GM10266 (cell line): ENCODE results near the gene TTC12.

Experiments used
- DNase-seq: peaks from one replicate; pipeline ENCODE4 v3.0.0; 2012; ENCODE audit errors: extremely low spot score
- TF ChIP-seq, protein P1 (sequence below): IDR thresholded peaks from 2 replicates; pipeline ENCODE4 v1.5.1; 2012; ENCODE audit warnings: mild to moderate bottlenecking, low read depth; ENCODE audit not compliant: control insufficient read depth, insufficient read depth; ENCODE audit errors: missing control alignments

Gene TTC12

GRCh38 chr11:113272281-113272680, 42.1 kb upstream of the TTC12 start:
- no peak for DNase-seq
- TF ChIP-seq, protein P1, sequence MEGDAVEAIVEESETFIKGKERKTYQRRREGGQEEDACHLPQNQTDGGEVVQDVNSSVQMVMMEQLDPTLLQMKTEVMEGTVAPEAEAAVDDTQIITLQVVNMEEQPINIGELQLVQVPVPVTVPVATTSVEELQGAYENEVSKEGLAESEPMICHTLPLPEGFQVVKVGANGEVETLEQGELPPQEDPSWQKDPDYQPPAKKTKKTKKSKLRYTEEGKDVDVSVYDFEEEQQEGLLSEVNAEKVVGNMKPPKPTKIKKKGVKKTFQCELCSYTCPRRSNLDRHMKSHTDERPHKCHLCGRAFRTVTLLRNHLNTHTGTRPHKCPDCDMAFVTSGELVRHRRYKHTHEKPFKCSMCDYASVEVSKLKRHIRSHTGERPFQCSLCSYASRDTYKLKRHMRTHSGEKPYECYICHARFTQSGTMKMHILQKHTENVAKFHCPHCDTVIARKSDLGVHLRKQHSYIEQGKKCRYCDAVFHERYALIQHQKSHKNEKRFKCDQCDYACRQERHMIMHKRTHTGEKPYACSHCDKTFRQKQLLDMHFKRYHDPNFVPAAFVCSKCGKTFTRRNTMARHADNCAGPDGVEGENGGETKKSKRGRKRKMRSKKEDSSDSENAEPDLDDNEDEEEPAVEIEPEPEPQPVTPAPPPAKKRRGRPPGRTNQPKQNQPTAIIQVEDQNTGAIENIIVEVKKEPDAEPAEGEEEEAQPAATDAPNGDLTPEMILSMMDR: no peak

GRCh38 chr11:113272927-113273615, 41.3 kb upstream of the TTC12 start:
- TF ChIP-seq, protein P1: no peak

DNA sequence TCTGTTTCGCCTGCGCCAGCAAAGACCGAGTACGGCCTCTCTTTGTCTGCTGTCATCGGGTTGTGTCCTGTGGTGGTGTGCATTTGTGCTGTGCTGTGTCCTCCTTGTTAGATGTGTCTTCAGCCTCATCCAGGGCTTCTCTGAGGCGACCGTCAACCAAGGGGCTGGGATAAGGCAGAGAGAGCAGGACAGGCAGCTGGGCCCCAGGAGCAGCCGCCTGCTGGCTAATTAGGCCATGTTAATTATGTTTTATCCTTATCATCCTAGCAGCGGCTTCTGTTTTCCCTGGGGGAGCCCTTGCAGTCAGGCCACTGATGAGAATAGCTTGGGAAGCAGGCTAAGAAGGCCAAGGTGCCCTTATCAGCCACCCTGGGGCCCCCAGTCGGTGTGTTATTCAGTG, 40.7 kb upstream of the TTC12 start:
- no peak for DNase-seq
- TF ChIP-seq, protein P1: no peak

More at GRCh38 chr11:113272927-113273615, 41.3 kb upstream of the TTC12 start:
- no peak for DNase-seq

DNA sequence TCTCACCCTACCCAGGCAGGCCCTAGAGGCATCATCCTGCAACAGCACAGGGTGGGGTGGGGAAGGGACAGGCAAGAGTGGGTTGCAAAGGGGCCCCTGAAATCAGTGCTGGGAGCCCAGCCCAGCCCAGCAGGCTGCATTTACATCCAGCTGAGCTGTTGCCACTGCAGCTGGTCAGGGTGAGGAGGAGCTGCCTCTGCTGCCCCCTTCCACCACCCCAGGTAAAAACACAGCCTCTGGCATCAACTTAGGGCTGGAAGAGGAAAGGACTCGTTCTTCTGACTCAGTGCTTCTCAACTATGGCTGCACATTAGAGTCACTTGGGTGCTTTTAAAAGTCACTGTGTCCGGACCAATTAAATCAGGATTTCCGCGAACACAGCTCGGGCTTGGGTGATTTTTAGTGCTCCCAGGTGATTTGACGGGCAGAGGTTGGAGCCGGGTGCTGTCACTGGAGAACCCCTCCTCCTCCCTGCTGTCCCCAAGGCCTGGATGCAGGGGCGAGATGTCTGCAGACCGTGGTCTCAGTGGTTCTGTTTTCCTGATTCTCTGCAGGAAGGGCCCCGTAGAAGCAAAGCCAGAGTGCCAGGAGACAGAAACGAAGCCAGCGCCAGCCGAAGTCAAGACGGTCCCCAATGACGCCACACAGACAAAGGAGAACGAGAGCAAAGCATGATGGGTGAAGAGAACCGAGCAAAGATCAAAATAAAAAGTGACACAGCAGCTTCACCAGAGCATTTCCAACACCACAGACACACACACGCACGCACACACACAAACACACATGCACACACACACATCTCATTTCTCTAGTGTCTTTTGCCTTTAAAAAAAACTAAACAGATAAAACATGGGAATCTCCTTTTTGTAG, 39.4 kb upstream of the TTC12 start:
- DNase-seq: no peak
- TF ChIP-seq, protein P1: no peak

GRCh38 chr11:113275602-113276001, 38.8 kb upstream of the TTC12 start:
- no peak for DNase-seq
- TF ChIP-seq, protein P1: no peak

DNA sequence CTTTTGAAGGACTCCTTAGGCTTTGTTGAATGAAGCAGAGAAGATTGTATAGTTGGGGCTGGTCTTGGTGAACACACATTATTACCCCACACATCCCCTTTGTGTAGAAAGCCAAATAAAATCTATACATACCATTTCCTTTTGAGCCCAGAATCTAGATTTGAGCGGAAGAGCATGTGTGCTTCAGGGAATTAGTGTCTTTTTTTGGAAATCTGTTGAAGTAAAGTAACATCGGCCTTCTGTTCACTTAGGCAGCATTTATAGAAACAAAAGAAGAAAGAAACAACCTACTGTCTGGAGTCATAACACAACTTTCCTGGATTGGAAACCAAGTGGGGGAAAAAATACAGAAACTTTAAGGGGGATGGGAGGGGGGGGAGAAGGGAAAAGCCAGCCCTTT, 37.9 kb upstream of the TTC12 start:
- no peak for DNase-seq
- TF ChIP-seq, protein P1: no peak

- DNase-seq: no peak
- TF ChIP-seq, protein P1: no peak
These were observed 36.5 kb upstream of the TTC12 start for GRCh38 chr11:113277907-113278306.
